Activated CD4-positive, alpha-beta T cell treated with anti-CD3 and anti-CD28 coated beads, Interleukin-2, amount 50 U/mL, for 4 hours (primary cell): ENCODE data around the gene HTR3B.
A peak's percentile ranks its signal among the peaks of the same experiment; 100 is the strongest.

Experiments used
- DNase-seq, 2 experiments: peaks; one replicate each; pipeline ENCODE4 v3.0.0-alpha.2; 2020

The HTR3B gene

DNA sequence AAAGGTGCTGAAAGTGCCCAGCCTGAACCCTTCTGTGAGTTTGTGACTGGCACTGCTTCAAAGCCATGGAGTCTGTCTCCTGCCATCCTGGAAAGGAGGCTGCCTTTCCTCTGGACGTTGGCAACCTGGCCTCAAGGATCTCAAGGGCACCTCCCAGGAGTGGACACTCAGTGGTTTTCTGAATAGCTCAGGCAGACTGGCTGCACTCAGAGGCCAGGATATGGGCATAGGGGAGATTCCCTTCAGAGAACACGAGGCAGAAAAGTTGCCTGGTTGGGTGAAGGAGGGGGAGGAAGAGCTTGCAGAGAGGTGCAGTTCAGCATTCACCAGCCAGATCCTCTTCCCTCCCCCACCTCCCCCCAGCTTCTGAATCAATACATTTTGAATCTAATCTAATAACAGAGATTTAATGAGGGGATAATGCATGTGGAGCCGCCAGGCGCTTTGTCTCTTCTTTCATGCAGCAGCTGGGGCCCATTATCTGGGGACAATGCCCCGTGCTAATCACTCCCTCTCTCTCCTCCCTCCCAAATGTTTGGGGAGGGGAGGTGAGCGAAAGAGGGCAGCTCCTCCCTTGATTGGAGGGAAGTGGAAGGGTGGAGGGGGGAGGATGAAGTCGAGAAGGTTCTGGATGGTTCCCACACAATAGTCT, 88.0 kb downstream of the HTR3B start:
- no peak for DNase-seq

DNA sequence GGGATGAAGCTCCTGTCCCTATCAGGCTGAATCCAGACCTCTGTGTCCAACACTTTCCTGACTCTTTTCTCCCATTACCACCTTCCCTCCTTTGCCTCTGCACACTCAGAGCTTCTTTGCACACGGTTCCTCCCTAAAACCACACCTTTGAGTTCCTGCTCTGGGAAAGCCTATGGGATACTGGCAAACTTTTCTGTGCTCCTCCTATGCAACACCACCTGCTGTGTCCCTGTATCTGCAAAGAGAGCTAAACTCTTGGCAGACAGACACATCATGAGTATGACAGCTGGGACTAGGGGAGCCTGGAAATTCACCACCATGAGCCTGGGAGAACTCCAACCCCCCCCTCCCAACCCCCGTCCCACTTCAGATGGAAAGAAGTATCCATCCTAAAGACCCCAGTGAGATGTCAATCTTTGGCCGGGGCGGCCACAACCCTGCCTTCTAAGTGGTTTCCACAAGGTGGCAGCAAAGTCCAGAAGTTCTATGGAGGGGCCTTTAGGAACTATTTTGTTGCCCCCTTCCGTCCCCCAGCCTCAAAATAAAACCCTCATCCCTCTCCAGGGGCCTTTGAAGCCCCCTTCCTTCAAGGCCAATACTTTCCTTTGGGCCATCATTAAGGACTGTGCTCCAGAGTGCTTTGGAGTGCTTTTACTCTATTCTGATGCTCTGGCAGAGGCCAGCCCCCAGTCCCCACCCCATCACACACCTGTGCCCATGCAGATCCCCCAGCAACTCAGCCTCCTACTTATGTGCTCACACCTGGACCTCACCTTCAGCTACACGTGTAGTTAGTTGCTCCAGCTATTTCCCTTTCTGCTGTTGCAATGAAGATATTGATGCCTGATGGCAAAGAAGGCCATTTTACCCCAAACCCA, 89.7 kb downstream of the HTR3B start:
- peak; percentile 14 to 35 for DNase-seq
